PC-9 (cell line): Measurements from ENCODE around the gene CCT6A. TPM values are rescaled to one million over a fixed set of nuclear protein-coding genes. Genes with fewer than 3 reads are reported as not detected.
"Not testable (repeated sequence)": the region's sequence is repeated elsewhere in the genome, so short reads cannot be mapped to it uniquely, and the experiment has no call there.

ENCODE experiments used
- BruUV-seq: library from RNA; stranded (reverse); fragments of 400-500 nt; replicated peaks from 2 replicates; lab custom pipeline; 2021; lab: Mats Ljungman, UMichigan
- CTCF ChIA-PET: fragments of 300-600 bp; sonication (Branson Sonifier 250); formaldehyde crosslinking; loops from one replicate; lab custom pipeline; 2022; ENCODE audit warnings: antibody characterized with exemption; lab: Charles Lee
- POLR2A ChIA-PET: fragments of 300-600 bp; sonication (Branson Sonifier 250); formaldehyde crosslinking; loops from one replicate; lab custom pipeline; 2022; ENCODE audit warnings: antibody characterized with exemption; ENCODE audit not compliant: unreplicated experiment; lab: Charles Lee
- DNase-seq, 2 experiments: peaks; one replicate each; pipeline versions ENCODE4 v3.0.0 to v3.0.0-alpha.2; 2015 to 2022; ENCODE audit warnings: mixed read lengths in 1 of 2
- H2AFZ ChIP-seq: fragments of 200-600 bp; sonication (generic); 2 replicates; pipeline ENCODE4 v1.8.1; 2017; ENCODE audit warnings: antibody characterized with exemption
- H3F3A ChIP-seq: fragments of 200-600 bp; sonication (generic); 2 replicates; pipeline ENCODE4 v1.8.1; 2017; ENCODE audit warnings: antibody characterized with exemption, mild to moderate bottlenecking, low read depth; ENCODE audit not compliant: insufficient read depth
- H3K27ac ChIP-seq: fragments of 200-600 bp; sonication (generic); 2 replicates; pipeline ENCODE4 v1.6.1; 2016; ENCODE audit warnings: mixed run types
- H3K27me3 ChIP-seq: fragments of 200-600 bp; sonication (generic); 2 replicates; pipeline ENCODE4 v1.6.1; 2016; ENCODE audit warnings: low read depth, mixed run types; ENCODE audit not compliant: insufficient read depth
- H3K36me3 ChIP-seq: fragments of 200-600 bp; sonication (generic); 2 replicates; pipeline ENCODE4 v1.6.1; 2016; ENCODE audit warnings: low read depth, mixed run types
- H3K4me1 ChIP-seq: fragments of 200-600 bp; sonication (generic); replicated peaks from 2 replicates; pipeline ENCODE4 v1.6.1; 2016; ENCODE audit warnings: mixed run types; ENCODE audit not compliant: insufficient read depth
- H3K4me2 ChIP-seq: fragments of 200-600 bp; sonication (generic); 2 replicates; pipeline ENCODE4 v1.6.1; 2017; ENCODE audit warnings: mixed run types
- H3K4me3 ChIP-seq: fragments of 200-600 bp; sonication (generic); 2 replicates; pipeline ENCODE4 v1.6.1; 2016; ENCODE audit warnings: mixed run types
- H3K79me2 ChIP-seq: fragments of 200-600 bp; sonication (generic); 2 replicates; pipeline ENCODE4 v1.6.1; 2017; ENCODE audit warnings: low read depth, mixed run types
- H3K9me2 ChIP-seq: fragments of 200-600 bp; sonication (generic); 2 replicates; pipeline ENCODE4 v1.8.1; 2017; ENCODE audit warnings: mild to moderate bottlenecking; ENCODE audit not compliant: insufficient read depth
- H3K9me3 ChIP-seq: fragments of 200-600 bp; sonication (generic); 2 replicates; pipeline ENCODE4 v1.8.1; 2016; ENCODE audit warnings: low read depth; ENCODE audit not compliant: insufficient read depth
- H4K20me1 ChIP-seq: fragments of 200-600 bp; sonication (generic); 2 replicates; pipeline ENCODE4 v1.8.1; 2017; ENCODE audit not compliant: insufficient read depth
- EZH2 ChIP-seq: fragments of 200-600 bp; sonication (generic); IDR thresholded peaks from 2 replicates; pipeline ENCODE4 v1.8.0; 2017; ENCODE audit warnings: antibody characterized with exemption, low read depth
- intact Hi-C: fragments of 100-400 bp; cut with micrococcal nuclease; formaldehyde crosslinking; loops from one replicate; pipeline ENCODE4 v1.10.0; 2022; ENCODE audit not compliant: unreplicated experiment
- total RNA-seq: library from RNA; stranded (reverse); gene quantifications from 2 replicates; pipeline ENCODE4 v1.2.3, GENCODE V29; 2021
- TF ChIP-seq, protein P1 (sequence below): fragments of 200-600 bp; sonication (generic); conservative IDR thresholded peaks from 2 replicates; pipeline ENCODE4 v1.6.1; 2017; ENCODE audit warnings: mixed run types, antibody characterized with exemption, mild to moderate bottlenecking, moderate library complexity

The CCT6A gene
- total RNA-seq, 1 experiment from 2014 or later = 323 TPM

GRCh38 chr7:56097700-56098099, 46.1 kb downstream of the CCT6A start:
- Histone ChIP-seq H3K36me3 (peaks cover 37% of the 10 kb centered on the region), H3K4me3 (no peak overlapping the region), H3K27ac (no peak overlapping the region), H3K9me3 (no peaks in the 10 kb centered on the region), H3K4me2 (no peak overlapping the region), H3F3A (peaks cover 67% of the 10 kb centered on the region), H3K9me2 (no peaks in the 10 kb centered on the region), H4K20me1 (peaks cover 36% of the 10 kb centered on the region), H3K79me2 (peaks cover 10% of the 10 kb centered on the region), H3K27me3 (no peaks in the 10 kb centered on the region), H3K4me1 (no peaks in the 10 kb centered on the region), H2AFZ (no peak overlapping the region)
- ChIA-PET POLR2A (no interaction called here), CTCF (no interaction called here)
- intact Hi-C loops = no loop called here
- TF ChIP-seq, protein P1, sequence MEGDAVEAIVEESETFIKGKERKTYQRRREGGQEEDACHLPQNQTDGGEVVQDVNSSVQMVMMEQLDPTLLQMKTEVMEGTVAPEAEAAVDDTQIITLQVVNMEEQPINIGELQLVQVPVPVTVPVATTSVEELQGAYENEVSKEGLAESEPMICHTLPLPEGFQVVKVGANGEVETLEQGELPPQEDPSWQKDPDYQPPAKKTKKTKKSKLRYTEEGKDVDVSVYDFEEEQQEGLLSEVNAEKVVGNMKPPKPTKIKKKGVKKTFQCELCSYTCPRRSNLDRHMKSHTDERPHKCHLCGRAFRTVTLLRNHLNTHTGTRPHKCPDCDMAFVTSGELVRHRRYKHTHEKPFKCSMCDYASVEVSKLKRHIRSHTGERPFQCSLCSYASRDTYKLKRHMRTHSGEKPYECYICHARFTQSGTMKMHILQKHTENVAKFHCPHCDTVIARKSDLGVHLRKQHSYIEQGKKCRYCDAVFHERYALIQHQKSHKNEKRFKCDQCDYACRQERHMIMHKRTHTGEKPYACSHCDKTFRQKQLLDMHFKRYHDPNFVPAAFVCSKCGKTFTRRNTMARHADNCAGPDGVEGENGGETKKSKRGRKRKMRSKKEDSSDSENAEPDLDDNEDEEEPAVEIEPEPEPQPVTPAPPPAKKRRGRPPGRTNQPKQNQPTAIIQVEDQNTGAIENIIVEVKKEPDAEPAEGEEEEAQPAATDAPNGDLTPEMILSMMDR = no peak
- no peak for TF ChIP-seq EZH2
- DNase-seq = peak in 1 of 2 experiments; percentile 70
- no TSS peak for BruUV-seq

- POLR2A ChIA-PET, H3K4me1 ChIP-seq, CTCF ChIA-PET, H3K4me3 ChIP-seq, H3K27ac ChIP-seq, H3K9me2 ChIP-seq, H3K4me2 ChIP-seq, DNase-seq, H2AFZ ChIP-seq, intact Hi-C loops, H3K27me3 ChIP-seq, H3K9me3 ChIP-seq, BruUV-seq: not testable (repeated sequence)
- Histone ChIP-seq H3K79me2 (peaks cover 17% of the 10 kb centered on the region), H3F3A (peaks cover 74% of the 10 kb centered on the region), H3K36me3 (peaks cover 44% of the 10 kb centered on the region), H4K20me1 (peaks cover 43% of the 10 kb centered on the region)
Observed at GRCh38 chr7:56098187-56099008, 46.8 kb downstream of the CCT6A start.

DNA sequence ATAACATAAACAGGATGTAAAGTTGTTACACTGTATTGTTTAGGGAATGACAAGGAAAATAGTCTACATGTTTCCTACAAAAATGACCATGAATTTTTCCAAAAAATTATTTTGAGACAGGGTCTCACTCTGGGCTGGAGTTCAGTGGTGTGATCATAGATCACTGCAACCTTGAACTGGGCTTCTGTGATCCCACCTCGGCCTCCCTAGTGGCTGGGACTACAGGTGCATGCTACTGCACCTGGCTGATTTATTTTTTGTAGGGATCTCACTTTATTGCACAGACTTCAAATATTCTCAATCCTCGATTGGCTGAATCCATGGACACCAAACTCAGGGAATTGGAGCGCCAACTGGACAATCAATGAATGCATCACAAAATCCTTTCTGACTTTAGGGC, 48.1 kb downstream of the CCT6A start:
- Histone ChIP-seq H3K79me2 (peaks cover 29% of the 10 kb centered on the region), H3K27ac (no peak overlapping the region), H3K4me2 (no peak overlapping the region), H3K4me1 (peaks cover 12% of the 10 kb centered on the region), H3K27me3 (no peaks in the 10 kb centered on the region), H2AFZ (no peak overlapping the region), H3F3A (peaks cover 86% of the 10 kb centered on the region), H3K9me3 (no peaks in the 10 kb centered on the region), H4K20me1 (peaks cover 56% of the 10 kb centered on the region), H3K4me3 (no peak overlapping the region), H3K36me3 (peaks cover 53% of the 10 kb centered on the region), H3K9me2 (no peaks in the 10 kb centered on the region)
- TF ChIP-seq, protein P1 = 0 out of 2 replicates have a peak, but pooled peaks have one; percentile 28
- TF ChIP-seq EZH2 = no peak
- CTCF ChIA-PET = no interaction called here
- BruUV-seq = no TSS peak
- POLR2A ChIA-PET = interaction anchor here (0.6 kb wide), 1 partner anchor 135 kb away, joined by 3 read pairs; no protein-coding TSS in a partner anchor
- intact Hi-C loops = no loop called here
- DNase-seq = no peak

GRCh38 chr7:56104138-56104537, 52.6 kb downstream of the CCT6A start:
- H3K27ac ChIP-seq, CTCF ChIA-PET, DNase-seq, H3K27me3 ChIP-seq, H2AFZ ChIP-seq, H3K4me3 ChIP-seq, BruUV-seq, H3K9me2 ChIP-seq, H3K9me3 ChIP-seq, intact Hi-C loops: not testable (repeated sequence)
- POLR2A ChIA-PET = interaction anchor here (0.6 kb wide), 1 partner anchor 29 kb away, joined by 4 read pairs; no protein-coding TSS in a partner anchor
- peaks cover 62% of the 10 kb centered on the region for H4K20me1 ChIP-seq
- peaks cover 63% of the 10 kb centered on the region for H3F3A ChIP-seq
- peaks cover 46% of the 10 kb centered on the region for H3K79me2 ChIP-seq
- H3K4me1 ChIP-seq = peaks cover 25% of the 10 kb centered on the region
- H3K4me2 ChIP-seq = peak overlapping the region; percentile 84
- peaks cover 59% of the 10 kb centered on the region for H3K36me3 ChIP-seq
